ENCODE measurements around the gene PCGF1. TPM values are rescaled to one million over a fixed set of nuclear protein-coding genes. Genes with fewer than 3 reads are reported as not detected.

The PCGF1 gene
- total and polyA plus RNA-seq, 2 of the 8 experiments (the other 6 are each of a cell fraction or from before 2014, with no cell fraction given), result 10.0 to 23.7 TPM

GRCh38 chr2:74491648-74492544, 15.6 kb downstream of the PCGF1 start:
- H2BK20ac ChIP-seq (ENCODE audit: low read length), result no peak overlapping the region
- H3K9ac ChIP-seq (replicated peaks in 1 of 4; ENCODE audit: extremely low read depth in 1 of 4, low read depth in 3 of 4, low read length in 3 of 4), result no peak overlapping the region
- H4K20me1 ChIP-seq (replicated peaks in 1 of 2; ENCODE audit: control insufficient read depth in 1 of 2, insufficient read depth in 2 of 2, low read length in 2 of 2), result peaks cover 2 to 11% of the 10 kb centered on the region in 2 experiments
- no peak overlapping the region for H3K4me3 ChIP-seq (ENCODE audit: extremely low read depth in 1 of 4, insufficient read depth in 2 of 4, low read depth in 3 of 4, low read length in 4 of 4)
- H2AK5ac ChIP-seq (ENCODE audit: low read depth, low read length), result no peak overlapping the region
- no peak overlapping the region for H3K18ac ChIP-seq (ENCODE audit: extremely low read depth, low read length)
- no peak overlapping the region for H4K5ac ChIP-seq (ENCODE audit: insufficient read length, low read depth, low read length)
- ChIA-PET CTCF (ENCODE audit: partially characterized antibody) (interaction anchor here (0.6 to 6.9 kb wide), 9 partner anchors 8 to 201 kb away, joined by 3 to 37 read pairs (median 3); partner anchors contain the start of genes CCDC142 and TTC31), POLR2A (ENCODE audit: partially characterized antibody) (interaction anchor here (1.7 to 4.6 kb wide), 3 partner anchors 9 to 17 kb away, joined by 4 to 17 read pairs (median 5); partner anchors contain the start of genes CCDC142 and TTC31)
- TF ChIP-seq CTBP2 (IDR thresholded peaks at IDR 0.05; ENCODE audit: borderline replicate concordance, insufficient read depth, insufficient read length, low read length) (no peak), TAF1 (IDR thresholded peaks at IDR 0.05; ENCODE audit: low read depth, low read length) (no peak), ASH2L (IDR thresholded peaks at IDR 0.05; ENCODE audit: low read length) (no peak), POU5F1 (IDR thresholded peaks at IDR 0.05; ENCODE audit: low read depth, low read length) (no peak), GTF2F1 (IDR thresholded peaks at IDR 0.05; ENCODE audit: borderline replicate concordance, low read depth, low read length) (no peak), NRF1 (IDR thresholded peaks at IDR 0.05; ENCODE audit: low read depth, low read length) (no peak)
- no peak overlapping the region for H3K4me2 ChIP-seq (ENCODE audit: insufficient read depth in 1 of 2, low read depth in 2 of 2, low read length in 2 of 2)
- no peaks in the 10 kb centered on the region for H3K79me1 ChIP-seq (ENCODE audit: low read depth, low read length)
- no peak overlapping the region for H4K8ac ChIP-seq (ENCODE audit: extremely low read depth, insufficient read depth, low read length)
- H3K23ac ChIP-seq (ENCODE audit: insufficient read length), result no peak overlapping the region
- FAIRE-seq, result no peak
- no peak overlapping the region for H3K4ac ChIP-seq (replicated peaks; ENCODE audit: insufficient read length, low read depth, low read length)
- H3K56ac ChIP-seq (replicated peaks; ENCODE audit: insufficient read length, low read depth, low read length), result no peak overlapping the region
- peaks cover 7 to 22% (median 18%) of the 10 kb centered on the region in 4 experiments for H3K36me3 ChIP-seq (ENCODE audit: control insufficient read depth in 2 of 4, insufficient read depth in 4 of 4, low read length in 3 of 4)
- no peak overlapping the region for H4K91ac ChIP-seq (replicated peaks; ENCODE audit: insufficient read length, low read length)
- no peak for DNase-seq (ENCODE audit: low read depth in 1 of 2, low spot score in 2 of 2)
- no peaks in the 10 kb centered on the region for H3K9me3 ChIP-seq (ENCODE audit: insufficient read depth in 2 of 2, low read depth in 1 of 2, low read length in 1 of 2)
- 92% methylated on average over 12 of the region's 12 CpGs; no CpG with 5 or more reads in 1 of the 2 experiments for WGBS, 2 experiments (ENCODE audit: extremely low coverage in 1 of 2, insufficient coverage in 1 of 2, insufficient read length in 1 of 2, insufficient replicate concordance in 2 of 2, low coverage in 1 of 2, low lambda C conversion rate in 2 of 2, missing lambda C conversion rate in 1 of 2)
- H3K4me1 ChIP-seq (replicated peaks in 1 of 4; ENCODE audit: control insufficient read depth in 3 of 4, insufficient read depth in 4 of 4, low read length in 3 of 4), result no peaks in the 10 kb centered on the region
- no peak overlapping the region for H2BK12ac ChIP-seq (ENCODE audit: low read depth, low read length)
- no peak overlapping the region for H2BK120ac ChIP-seq (replicated peaks; ENCODE audit: low read depth, low read length)
- no peaks in the 10 kb centered on the region for H3K23me2 ChIP-seq (ENCODE audit: low read depth, low read length)
- no peak overlapping the region for H2BK5ac ChIP-seq (ENCODE audit: low read depth, low read length)
- no peak overlapping the region for H3K27ac ChIP-seq (ENCODE audit: low read depth, low read length)
- no peak overlapping the region for H2AFZ ChIP-seq (ENCODE audit: low read length)
- peaks cover 10 to 20% (median 19%) of the 10 kb centered on the region in 4 experiments for H3K27me3 ChIP-seq (replicated peaks in 1 of 4; ENCODE audit: control insufficient read depth in 3 of 4, extremely low read depth in 1 of 4, insufficient read depth in 3 of 4, low read length in 3 of 4)
- H2BK15ac ChIP-seq (ENCODE audit: low read length), result no peak overlapping the region
- H3K79me2 ChIP-seq (ENCODE audit: control insufficient read depth in 1 of 2, insufficient read depth in 2 of 2, low read length in 2 of 2), result no peaks in the 10 kb centered on the region
- H3K14ac ChIP-seq (ENCODE audit: insufficient read length), result no peak overlapping the region
